Erythroblast (primary cell): ENCODE data around the gene HIBADH.

Experiments used
- GATA1 ChIP-seq: IDR thresholded peaks from 2 replicates; pipeline ENCODE4 v1.6.1; 2011; ENCODE audit warnings: low read depth, mild to moderate bottlenecking, control low read depth, low read length, moderate library complexity
- POLR2A ChIP-seq: IDR thresholded peaks from 2 replicates; pipeline ENCODE4 v1.6.1; 2011; ENCODE audit warnings: mild to moderate bottlenecking, low read length

- no peak for TF ChIP-seq POLR2A
- no peak for TF ChIP-seq GATA1
Observed at GRCh38 chr7:27671675-27672074, 9.0 kb upstream of the HIBADH start.
